HepG2 (cell line): Measurements from ENCODE around the gene PTHLH. TPM values are rescaled to one million over a fixed set of nuclear protein-coding genes. Genes with fewer than 3 reads are reported as not detected.

Source experiments
- ATAC-seq: fragments of 200-7000 bp; cut with Tn5 transposase; 3 replicates; pipeline ENCODE4 v1.9.1; 2020; ENCODE audit warnings: mild to moderate bottlenecking, moderate library complexity
- BruUV-seq: library from RNA; stranded (reverse); fragments of 400-500 nt; replicated peaks from 2 replicates; lab custom pipeline; 2021; lab: Mats Ljungman, UMichigan
- CTCF ChIA-PET: fragments of 300-600 bp; formaldehyde crosslinking; extraction: SDS; loops from one replicate; lab custom pipeline; 2021; ENCODE audit warnings: low total read pairs, inconsistent platforms, low intra/inter-chr PET ratio; lab: Yijun Ruan, JAX
- POLR2A ChIA-PET: fragments of 350-600 bp; sonication (Branson Sonifier 250); formaldehyde crosslinking; loops from one replicate; lab custom pipeline; 2020; ENCODE audit warnings: antibody characterized with exemption, inconsistent platforms; lab: Yijun Ruan, JAX
- DNase-seq: peaks from one replicate; pipeline ENCODE4 v3.0.0-alpha.2; 2015; ENCODE audit warnings: low spot score
- FAIRE-seq: peaks from 3 replicates; lab custom pipeline; 2011; peaks lifted over from hg19 to GRCh38; lab: Jason Lieb, UNC
- H2AFZ ChIP-seq: one replicate; pipeline ENCODE4 v1.6.1; 2011; ENCODE audit warnings: low read length, inconsistent platforms
- H3K27ac ChIP-seq: fragments of 300-600 bp; 3 replicates; pipeline ENCODE4 v1.8.0; 2011; ENCODE audit warnings: mixed run types, mild to moderate bottlenecking, mixed read lengths, low read length, inconsistent platforms; ENCODE audit not compliant: insufficient read depth; ENCODE audit errors: extremely low read length
- H3K27me3 ChIP-seq, 2 experiments: fragments of 200-600 bp in 1 of 2; 2 replicates in 1 of 2; 3 replicates in 1 of 2; pipeline versions ENCODE4 v1.6.0 to v1.8.0; 2011; ENCODE audit warnings: low read length in 2 of 2, mild to moderate bottlenecking in 2 of 2, moderate library complexity in 2 of 2, inconsistent platforms in 1 of 2; ENCODE audit not compliant: insufficient read depth in 2 of 2, control insufficient read depth in 1 of 2
- H3K36me3 ChIP-seq, 2 experiments: fragments of 200-600 bp in 1 of 2; replicated peaks in 1 of 2; 2 replicates in 1 of 2; 3 replicates in 1 of 2; pipeline versions ENCODE4 v1.5.1 to v1.8.0; 2011; ENCODE audit warnings: low read length in 2 of 2, inconsistent platforms in 1 of 2; ENCODE audit not compliant: insufficient read depth in 2 of 2, control insufficient read depth in 1 of 2
- H3K4me1 ChIP-seq: 2 replicates; pipeline ENCODE4 v1.5.1; 2012; ENCODE audit warnings: low read length, inconsistent platforms; ENCODE audit not compliant: insufficient read depth
- H3K4me2 ChIP-seq: 2 replicates; pipeline ENCODE4 v1.6.0; 2011; ENCODE audit warnings: low read depth, low read length, inconsistent platforms
- H3K4me3 ChIP-seq, 3 experiments: fragments of 200-600 bp in 1 of 3; sonication (generic), shearing (Covaris generic) in 1 of 3; replicated peaks in 1 of 3; 2 replicates each; pipeline ENCODE4 v1.5.1; 2011 to 2016; ENCODE audit warnings: low read length in 3 of 3, inconsistent platforms in 2 of 3, low read depth in 2 of 3, mild to moderate bottlenecking in 2 of 3, control low read depth in 1 of 3, mixed read lengths in 1 of 3; ENCODE audit not compliant: insufficient read depth in 1 of 3
- H3K79me2 ChIP-seq: one replicate; pipeline ENCODE4 v1.6.1; 2011; ENCODE audit warnings: low read length, inconsistent platforms; ENCODE audit not compliant: insufficient read depth
- H3K9ac ChIP-seq: 2 replicates; pipeline ENCODE4 v1.6.0; 2011; ENCODE audit warnings: mild to moderate bottlenecking, low read depth, low read length, inconsistent platforms; ENCODE audit not compliant: insufficient read depth
- H3K9me3 ChIP-seq: 2 replicates; pipeline ENCODE4 v1.5.1; 2012; ENCODE audit warnings: mild to moderate bottlenecking, low read length
- H4K20me1 ChIP-seq: 2 replicates; pipeline ENCODE4 v1.6.0; 2011; ENCODE audit warnings: inconsistent platforms, mild to moderate bottlenecking, low read length, moderate library complexity; ENCODE audit not compliant: insufficient read depth
- ARHGAP35 ChIP-seq: sonication (generic); formaldehyde crosslinking; IDR thresholded peaks from 2 replicates; pipeline ENCODE4 v1.9.0; 2022; ENCODE audit warnings: mild to moderate bottlenecking, inconsistent platforms, moderate library complexity, missing genetic modification reagents, borderline replicate concordance
- DR1 ChIP-seq: sonication (generic); formaldehyde crosslinking; IDR thresholded peaks from 2 replicates; pipeline ENCODE4 v1.8.0; 2021; ENCODE audit warnings: mild to moderate bottlenecking, missing genetic modification reagents, inconsistent platforms
- FOXA1 ChIP-seq, 2 experiments: fragments of 450-650 bp in 1 of 2; sonication (generic) in 1 of 2; formaldehyde crosslinking in 1 of 2; IDR thresholded peaks; 2 replicates each; pipeline versions ENCODE4 v1.4.0 to v1.6.1; 2016 to 2020; ENCODE audit warnings: missing genetic modification reagents in 1 of 2
- HDAC1 ChIP-seq: sonication (generic); formaldehyde crosslinking; IDR thresholded peaks from 2 replicates; pipeline ENCODE4 v1.5.1; 2020; ENCODE audit warnings: mild to moderate bottlenecking, missing genetic modification reagents
- IKZF1 ChIP-seq: fragments of 450-650 bp; IDR thresholded peaks from 2 replicates; pipeline ENCODE4 v1.7.1; 2016
- PHF8 ChIP-seq: sonication (generic); formaldehyde crosslinking; IDR thresholded peaks from 2 replicates; pipeline ENCODE4 v1.5.0; 2020; ENCODE audit warnings: missing genetic modification reagents
- RFXAP ChIP-seq: sonication (generic); formaldehyde crosslinking; IDR thresholded peaks from 2 replicates; pipeline ENCODE4 v1.4.0; 2020; ENCODE audit warnings: missing genetic modification reagents, borderline replicate concordance
- U2AF1 ChIP-seq: fragments of 200-400 bp; formaldehyde crosslinking; optimal IDR thresholded peaks from 2 replicates; pipeline ENCODE3; 2017; ENCODE audit warnings: mild to moderate bottlenecking, low read depth, low read length
- ZFP90 ChIP-seq: sonication (generic); formaldehyde crosslinking; IDR thresholded peaks from 2 replicates; pipeline ENCODE4 v1.8.0; 2022; ENCODE audit warnings: missing genetic modification reagents, mild to moderate bottlenecking, inconsistent platforms, borderline replicate concordance
- ZKSCAN8 ChIP-seq: IDR thresholded peaks from 2 replicates; pipeline ENCODE4 v1.6.1; 2016; ENCODE audit warnings: borderline replicate concordance, missing genetic modification reagents, missing compliant biosample characterization
- ZNF136 ChIP-seq: sonication (generic); formaldehyde crosslinking; IDR thresholded peaks from 2 replicates; pipeline ENCODE4 v1.8.1; 2022; ENCODE audit warnings: low read depth, mild to moderate bottlenecking, moderate library complexity, missing genetic modification reagents
- ZNF282 ChIP-seq: fragments of 450-650 bp; IDR thresholded peaks from 2 replicates; pipeline ENCODE4 v1.6.1; 2018; ENCODE audit not compliant: partially characterized antibody
- ZNF75D ChIP-seq: sonication (generic); formaldehyde crosslinking; IDR thresholded peaks from 2 replicates; pipeline ENCODE4 v1.8.1; 2023; ENCODE audit warnings: missing genetic modification reagents, mild to moderate bottlenecking, borderline replicate concordance
- ZNF891 ChIP-seq: sonication (generic); formaldehyde crosslinking; IDR thresholded peaks from 2 replicates; pipeline ENCODE4 v1.5.0; 2020; ENCODE audit warnings: mild to moderate bottlenecking, missing genetic modification reagents
- WGBS: methylation state at CpG from one replicate; pipeline ENCODE4 v1.1.6; 2017; ENCODE audit warnings: low lambda C conversion rate; 5-methylcytosine and 5-hydroxymethylcytosine counted together
- in situ Hi-C: cut with HindIII; loops from 2 replicates; pipeline ENCODE4 v1.10.0; 2017; ENCODE audit warnings: low pct_unique_long_range_greater_than_20kb; ENCODE audit not compliant: extremely low pct_ligation_motif_present
- intact Hi-C: fragments of 100-400 bp; cut with micrococcal nuclease; formaldehyde crosslinking; loops from one replicate; pipeline ENCODE4 v1.10.0; 2022; ENCODE audit not compliant: unreplicated experiment
- polyA plus RNA-seq, 8 experiments: library from polyadenylated mRNA; depleted of rRNA in 3 of 8; stranded (reverse) in 7 of 8; unstranded in 1 of 8; fragments of >200 nt; fragmentation: Illumina TruSeq in 4 of 8; extraction: Trizol in 4 of 8; gene quantifications; 2 replicates each; pipeline versions ENCODE4 v1.2.1 to v1.2.3, GENCODE V29; 2011 to 2016; ENCODE audit warnings: low read depth in 4 of 8, missing spikeins in 1 of 8, mixed read lengths in 1 of 8; ENCODE audit not compliant: insufficient read depth in 1 of 8
- total RNA-seq, 5 experiments: library from RNA; depleted of rRNA; stranded (reverse); fragments of >200 nt; fragmentation: Illumina TruSeq; extraction: Trizol; gene quantifications; 2 replicates each; pipeline ENCODE4 v1.2.3, GENCODE V29; 2016; ENCODE audit warnings: low read depth in 1 of 5
- TF ChIP-seq, protein P1 (sequence below): sonication (generic); formaldehyde crosslinking; IDR thresholded peaks from 2 replicates; pipeline ENCODE4 v1.9.0; 2021; ENCODE audit warnings: mild to moderate bottlenecking, missing genetic modification reagents
- TF ChIP-seq, protein P2 (sequence below): IDR thresholded peaks from 2 replicates; pipeline ENCODE4 v1.6.1; 2016; ENCODE audit warnings: low read depth, borderline replicate concordance
- TF ChIP-seq, protein P3 (sequence below): IDR thresholded peaks from 2 replicates; pipeline ENCODE4 v1.6.1; 2016; ENCODE audit warnings: control low read depth
- TF ChIP-seq, protein P4 (sequence below): sonication (generic); formaldehyde crosslinking; IDR thresholded peaks from 2 replicates; pipeline ENCODE4 v1.5.0; 2020; ENCODE audit warnings: missing genetic modification reagents

The PTHLH gene
- total and polyA plus RNA-seq, 2 of the 13 experiments (the other 11 are each of a cell fraction or from before 2014, with no cell fraction given), result 0.22 TPM; not detected in 1

DNA sequence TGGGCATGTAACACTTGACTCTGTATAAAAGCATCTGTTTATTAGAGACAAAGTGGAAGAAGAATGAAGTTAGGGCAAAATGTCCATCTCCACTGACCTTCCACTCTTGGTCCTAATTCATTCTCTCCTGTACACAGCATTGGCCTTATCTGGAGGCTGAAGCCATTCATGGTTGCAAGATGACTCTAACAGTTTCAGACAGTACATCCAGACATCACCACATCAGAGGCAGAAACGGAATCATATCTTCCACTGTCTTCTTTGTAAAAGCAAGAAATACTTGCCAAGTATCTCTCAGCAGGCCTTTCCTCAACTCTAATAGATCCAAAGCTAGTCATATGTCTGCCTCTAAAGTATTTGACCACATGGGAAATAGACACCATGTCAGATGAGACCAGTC, 41.1 kb downstream of the PTHLH start:
- Histone ChIP-seq H2AFZ (no peak overlapping the region), H3K9me3 (no peaks in the 10 kb centered on the region), H3K4me1 (peaks cover 8% of the 10 kb centered on the region; the same call in 1 of the 2 replicates), H3K27ac (no peak overlapping the region), H3K79me2 (no peaks in the 10 kb centered on the region), H3K4me3 (no peak overlapping the region), H4K20me1 (no peaks in the 10 kb centered on the region), H3K9ac (no peak overlapping the region), H3K4me2 (no peak overlapping the region), H3K36me3 (no peaks in the 10 kb centered on the region), H3K27me3 (no peaks in the 10 kb centered on the region; a peak in 1 of 5 replicates)
- BruUV-seq, result no TSS peak
- WGBS, result 0% methylated on average over 1 of the region's 1 CpG
- FAIRE-seq (no peak), DNase-seq (no peak), ATAC-seq (no peak)
- POLR2A ChIA-PET, result no interaction called here
- intact Hi-C loops (no loop called here), in situ Hi-C loops (no loop called here)
- CTCF ChIA-PET, result no interaction called here
- TF ChIP-seq ZFP90 (CRISPR knock-in tag) (no peak), ZNF282 (no peak), FOXA1 (IDR thresholded peaks at IDR 0.05) (no peak), FOXA1 (CRISPR knock-in tag; IDR thresholded peaks at IDR 0.05) (no peak), IKZF1 (no peak), ZNF75D (no peak), ZKSCAN8 (CRISPR knock-in tag) (no peak), RFXAP (CRISPR knock-in tag) (no peak), ARHGAP35 (no peak), PHF8 (CRISPR knock-in tag) (no peak), ZNF136 (CRISPR knock-in tag) (no peak), ZNF891 (CRISPR knock-in tag) (no peak), U2AF1 (no peak), DR1 (no peak), HDAC1 (CRISPR knock-in tag) (no peak)
- TF ChIP-seq, protein P1, sequence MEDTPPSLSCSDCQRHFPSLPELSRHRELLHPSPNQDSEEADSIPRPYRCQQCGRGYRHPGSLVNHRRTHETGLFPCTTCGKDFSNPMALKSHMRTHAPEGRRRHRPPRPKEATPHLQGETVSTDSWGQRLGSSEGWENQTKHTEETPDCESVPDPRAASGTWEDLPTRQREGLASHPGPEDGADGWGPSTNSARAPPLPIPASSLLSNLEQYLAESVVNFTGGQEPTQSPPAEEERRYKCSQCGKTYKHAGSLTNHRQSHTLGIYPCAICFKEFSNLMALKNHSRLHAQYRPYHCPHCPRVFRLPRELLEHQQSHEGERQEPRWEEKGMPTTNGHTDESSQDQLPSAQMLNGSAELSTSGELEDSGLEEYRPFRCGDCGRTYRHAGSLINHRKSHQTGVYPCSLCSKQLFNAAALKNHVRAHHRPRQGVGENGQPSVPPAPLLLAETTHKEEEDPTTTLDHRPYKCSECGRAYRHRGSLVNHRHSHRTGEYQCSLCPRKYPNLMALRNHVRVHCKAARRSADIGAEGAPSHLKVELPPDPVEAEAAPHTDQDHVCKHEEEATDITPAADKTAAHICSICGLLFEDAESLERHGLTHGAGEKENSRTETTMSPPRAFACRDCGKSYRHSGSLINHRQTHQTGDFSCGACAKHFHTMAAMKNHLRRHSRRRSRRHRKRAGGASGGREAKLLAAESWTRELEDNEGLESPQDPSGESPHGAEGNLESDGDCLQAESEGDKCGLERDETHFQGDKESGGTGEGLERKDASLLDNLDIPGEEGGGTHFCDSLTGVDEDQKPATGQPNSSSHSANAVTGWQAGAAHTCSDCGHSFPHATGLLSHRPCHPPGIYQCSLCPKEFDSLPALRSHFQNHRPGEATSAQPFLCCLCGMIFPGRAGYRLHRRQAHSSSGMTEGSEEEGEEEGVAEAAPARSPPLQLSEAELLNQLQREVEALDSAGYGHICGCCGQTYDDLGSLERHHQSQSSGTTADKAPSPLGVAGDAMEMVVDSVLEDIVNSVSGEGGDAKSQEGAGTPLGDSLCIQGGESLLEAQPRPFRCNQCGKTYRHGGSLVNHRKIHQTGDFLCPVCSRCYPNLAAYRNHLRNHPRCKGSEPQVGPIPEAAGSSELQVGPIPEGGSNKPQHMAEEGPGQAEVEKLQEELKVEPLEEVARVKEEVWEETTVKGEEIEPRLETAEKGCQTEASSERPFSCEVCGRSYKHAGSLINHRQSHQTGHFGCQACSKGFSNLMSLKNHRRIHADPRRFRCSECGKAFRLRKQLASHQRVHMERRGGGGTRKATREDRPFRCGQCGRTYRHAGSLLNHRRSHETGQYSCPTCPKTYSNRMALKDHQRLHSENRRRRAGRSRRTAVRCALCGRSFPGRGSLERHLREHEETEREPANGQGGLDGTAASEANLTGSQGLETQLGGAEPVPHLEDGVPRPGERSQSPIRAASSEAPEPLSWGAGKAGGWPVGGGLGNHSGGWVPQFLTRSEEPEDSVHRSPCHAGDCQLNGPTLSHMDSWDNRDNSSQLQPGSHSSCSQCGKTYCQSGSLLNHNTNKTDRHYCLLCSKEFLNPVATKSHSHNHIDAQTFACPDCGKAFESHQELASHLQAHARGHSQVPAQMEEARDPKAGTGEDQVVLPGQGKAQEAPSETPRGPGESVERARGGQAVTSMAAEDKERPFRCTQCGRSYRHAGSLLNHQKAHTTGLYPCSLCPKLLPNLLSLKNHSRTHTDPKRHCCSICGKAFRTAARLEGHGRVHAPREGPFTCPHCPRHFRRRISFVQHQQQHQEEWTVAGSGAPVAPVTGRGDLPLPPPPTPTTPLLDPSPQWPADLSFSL (CRISPR knock-in tag), result no peak
- TF ChIP-seq, protein P2, sequence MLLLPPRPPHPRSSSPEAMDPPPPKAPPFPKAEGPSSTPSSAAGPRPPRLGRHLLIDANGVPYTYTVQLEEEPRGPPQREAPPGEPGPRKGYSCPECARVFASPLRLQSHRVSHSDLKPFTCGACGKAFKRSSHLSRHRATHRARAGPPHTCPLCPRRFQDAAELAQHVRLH, result no peak
- TF ChIP-seq, protein P3, sequence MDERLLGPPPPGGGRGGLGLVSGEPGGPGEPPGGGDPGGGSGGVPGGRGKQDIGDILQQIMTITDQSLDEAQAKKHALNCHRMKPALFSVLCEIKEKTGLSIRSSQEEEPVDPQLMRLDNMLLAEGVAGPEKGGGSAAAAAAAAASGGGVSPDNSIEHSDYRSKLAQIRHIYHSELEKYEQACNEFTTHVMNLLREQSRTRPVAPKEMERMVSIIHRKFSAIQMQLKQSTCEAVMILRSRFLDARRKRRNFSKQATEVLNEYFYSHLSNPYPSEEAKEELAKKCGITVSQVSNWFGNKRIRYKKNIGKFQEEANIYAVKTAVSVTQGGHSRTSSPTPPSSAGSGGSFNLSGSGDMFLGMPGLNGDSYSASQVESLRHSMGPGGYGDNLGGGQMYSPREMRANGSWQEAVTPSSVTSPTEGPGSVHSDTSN (CRISPR knock-in tag), result no peak
- TF ChIP-seq, protein P4, sequence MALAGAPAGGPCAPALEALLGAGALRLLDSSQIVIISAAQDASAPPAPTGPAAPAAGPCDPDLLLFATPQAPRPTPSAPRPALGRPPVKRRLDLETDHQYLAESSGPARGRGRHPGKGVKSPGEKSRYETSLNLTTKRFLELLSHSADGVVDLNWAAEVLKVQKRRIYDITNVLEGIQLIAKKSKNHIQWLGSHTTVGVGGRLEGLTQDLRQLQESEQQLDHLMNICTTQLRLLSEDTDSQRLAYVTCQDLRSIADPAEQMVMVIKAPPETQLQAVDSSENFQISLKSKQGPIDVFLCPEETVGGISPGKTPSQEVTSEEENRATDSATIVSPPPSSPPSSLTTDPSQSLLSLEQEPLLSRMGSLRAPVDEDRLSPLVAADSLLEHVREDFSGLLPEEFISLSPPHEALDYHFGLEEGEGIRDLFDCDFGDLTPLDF (CRISPR knock-in tag), result no peak
